Mesenchymal stem cell (in vitro differentiated cells and primary cell): ENCODE results near the gene COQ8A.

Experiments
- DNase-seq: peaks from one replicate; pipeline ENCODE4 v3.0.0-alpha.2; 2013
- H2AFZ ChIP-seq: one replicate; pipeline ENCODE4 v1.6.1; 2013; ENCODE audit warnings: low read depth, mild to moderate bottlenecking, control low read depth, inconsistent platforms, low read length, moderate library complexity
- H2AK5ac ChIP-seq: 2 replicates; pipeline ENCODE4 v1.6.1; 2013; ENCODE audit warnings: low read length, moderate library complexity, mild to moderate bottlenecking, inconsistent platforms; ENCODE audit not compliant: severe bottlenecking
- H2BK120ac ChIP-seq: one replicate; pipeline ENCODE4 v1.6.1; 2013; ENCODE audit warnings: low read depth, mild to moderate bottlenecking, inconsistent platforms, low read length, moderate library complexity
- H2BK12ac ChIP-seq, 2 experiments: one replicate each; pipeline ENCODE4 v1.6.1; 2013; ENCODE audit warnings: inconsistent platforms in 2 of 2, low read length in 2 of 2, mild to moderate bottlenecking in 2 of 2, moderate library complexity in 2 of 2, control low read depth in 1 of 2
- H2BK15ac ChIP-seq: one replicate; pipeline ENCODE4 v1.6.1; 2013; ENCODE audit warnings: mild to moderate bottlenecking, low read depth, inconsistent platforms; ENCODE audit not compliant: poor library complexity, severe bottlenecking
- H2BK5ac ChIP-seq: 2 replicates; pipeline ENCODE4 v1.6.1; 2013; ENCODE audit warnings: low read depth, mild to moderate bottlenecking, low read length, control low read depth, inconsistent platforms; ENCODE audit not compliant: poor library complexity, severe bottlenecking
- H3K14ac ChIP-seq, 2 experiments: one replicate each; pipeline ENCODE4 v1.6.1; 2013; ENCODE audit warnings: inconsistent platforms in 2 of 2, low read length in 2 of 2, control low read depth in 1 of 2, mild to moderate bottlenecking in 1 of 2, moderate library complexity in 1 of 2
- H3K18ac ChIP-seq, 2 experiments: one replicate each; pipeline ENCODE4 v1.6.1; 2013; ENCODE audit warnings: inconsistent platforms in 2 of 2, low read length in 2 of 2, control low read depth in 1 of 2, low read depth in 1 of 2, mild to moderate bottlenecking in 1 of 2
- H3K23ac ChIP-seq, 2 experiments: one replicate each; pipeline ENCODE4 v1.6.1; 2013; ENCODE audit warnings: inconsistent platforms in 2 of 2, low read length in 2 of 2, mild to moderate bottlenecking in 2 of 2, moderate library complexity in 2 of 2, control low read depth in 1 of 2
- H3K27ac ChIP-seq: 2 replicates; pipeline ENCODE4 v1.5.1; 2013; ENCODE audit warnings: mild to moderate bottlenecking, moderate library complexity, low read length, control low read depth, inconsistent platforms; ENCODE audit not compliant: poor library complexity, severe bottlenecking
- H3K27me3 ChIP-seq, 2 experiments: 2 replicates each; pipeline versions ENCODE4 v1.6.1 to v1.7.0; 2013; ENCODE audit warnings: low read length in 2 of 2, mild to moderate bottlenecking in 2 of 2, moderate library complexity in 2 of 2, control low read depth in 1 of 2, inconsistent platforms in 1 of 2; ENCODE audit not compliant: control insufficient read depth in 1 of 2, insufficient read depth in 1 of 2
- H3K36me3 ChIP-seq, 2 experiments: 2 replicates each; pipeline versions ENCODE4 v1.6.1 to v1.7.0; 2013; ENCODE audit warnings: low read length in 2 of 2, control low read depth in 1 of 2, inconsistent platforms in 1 of 2, low read depth in 1 of 2, mild to moderate bottlenecking in 1 of 2; ENCODE audit not compliant: insufficient read depth in 2 of 2, control insufficient read depth in 1 of 2
- H3K4ac ChIP-seq, 2 experiments: one replicate each; pipeline ENCODE4 v1.6.1; 2013; ENCODE audit warnings: inconsistent platforms in 2 of 2, low read length in 2 of 2, mild to moderate bottlenecking in 2 of 2, moderate library complexity in 2 of 2, control low read depth in 1 of 2, low read depth in 1 of 2
- H3K4me1 ChIP-seq: 2 replicates; pipeline ENCODE4 v1.6.1; 2013; ENCODE audit warnings: low read depth, low read length, control low read depth; ENCODE audit not compliant: control insufficient read depth, insufficient read depth
- H3K4me2 ChIP-seq: 2 replicates; pipeline ENCODE4 v1.6.1; 2013; ENCODE audit warnings: low read length, mild to moderate bottlenecking, inconsistent platforms; ENCODE audit not compliant: poor library complexity, severe bottlenecking
- H3K4me3 ChIP-seq, 2 experiments: 2 replicates each; pipeline versions ENCODE4 v1.5.1 to v1.7.0; 2013; ENCODE audit warnings: low read length in 2 of 2, mild to moderate bottlenecking in 2 of 2, control low read depth in 1 of 2, low read depth in 1 of 2; ENCODE audit not compliant: insufficient read depth in 1 of 2
- H3K79me1 ChIP-seq: replicated peaks from 2 replicates; pipeline ENCODE4 v1.6.1; 2013; ENCODE audit warnings: mild to moderate bottlenecking, control low read depth, low read length, inconsistent platforms; ENCODE audit not compliant: poor library complexity, severe bottlenecking
- H3K9ac ChIP-seq: 2 replicates; pipeline ENCODE4 v1.7.0; 2013; ENCODE audit warnings: mild to moderate bottlenecking, low read length, moderate library complexity
- H3K9me3 ChIP-seq: 2 replicates; pipeline ENCODE4 v1.7.0; 2013; ENCODE audit warnings: mild to moderate bottlenecking, low read length; ENCODE audit not compliant: control insufficient read depth
- H4K8ac ChIP-seq: one replicate; pipeline ENCODE4 v1.6.1; 2013; ENCODE audit warnings: inconsistent platforms, mild to moderate bottlenecking, low read length, moderate library complexity
- H4K91ac ChIP-seq: one replicate; pipeline ENCODE4 v1.6.1; 2013; ENCODE audit warnings: mild to moderate bottlenecking, low read length, inconsistent platforms
- WGBS: methylation state at CpG from one replicate; pipeline ENCODE4 v1.1.7; 2013; ENCODE audit warnings: mixed read lengths; 5-methylcytosine and 5-hydroxymethylcytosine counted together

Gene COQ8A

GRCh38 chr1:226903819-226904716 lies 36.0 kb upstream of the COQ8A start:
- Histone ChIP-seq H2AFZ (no peak overlapping the region), H2BK120ac (no peak overlapping the region), H2BK5ac (no peak overlapping the region), H3K4me2 (no peak overlapping the region), H3K4me3 (no peak overlapping the region), H3K4ac (no peak overlapping the region), H3K9ac (no peak overlapping the region), H3K9me3 (no peaks in the 10 kb centered on the region), H3K27ac (no peak overlapping the region), H3K4me1 (no peaks in the 10 kb centered on the region), H4K8ac (no peak overlapping the region), H3K27me3 (no peaks in the 10 kb centered on the region), H2BK15ac (no peak overlapping the region), H3K18ac (no peak overlapping the region), H4K91ac (no peak overlapping the region), H3K23ac (no peak overlapping the region), H2AK5ac (no peak overlapping the region), H2BK12ac (no peak overlapping the region), H3K36me3 (peaks cover 6 to 26% of the 10 kb centered on the region in 2 experiments), H3K14ac (no peak overlapping the region), H3K79me1 (no peaks in the 10 kb centered on the region)
- 88% methylated on average over 12 of the region's 12 CpGs for WGBS
- no peak for DNase-seq

GRCh38 chr1:226904772-226905171 lies 35.3 kb upstream of the COQ8A start:
- 87% methylated on average over 2 of the region's 3 CpGs for WGBS
- no peak overlapping the region for H2BK120ac ChIP-seq
- no peak overlapping the region for H2AFZ ChIP-seq
- no peaks in the 10 kb centered on the region for H3K9me3 ChIP-seq
- no peak overlapping the region for H2AK5ac ChIP-seq
- no peak overlapping the region for H2BK15ac ChIP-seq
- no peak overlapping the region for H3K4me3 ChIP-seq
- no peak overlapping the region for H2BK12ac ChIP-seq
- H3K4ac ChIP-seq, result no peak overlapping the region
- DNase-seq, result no peak
- H3K79me1 ChIP-seq, result no peaks in the 10 kb centered on the region
- no peaks in the 10 kb centered on the region for H3K4me1 ChIP-seq
- H3K4me2 ChIP-seq, result no peak overlapping the region
- H3K14ac ChIP-seq, result no peak overlapping the region
- no peak overlapping the region for H3K9ac ChIP-seq
- peaks cover 6 to 20% of the 10 kb centered on the region in 2 experiments for H3K36me3 ChIP-seq
- H4K91ac ChIP-seq, result no peak overlapping the region
- H2BK5ac ChIP-seq, result no peak overlapping the region
- no peak overlapping the region for H3K23ac ChIP-seq
- no peak overlapping the region for H3K18ac ChIP-seq
- no peaks in the 10 kb centered on the region for H3K27me3 ChIP-seq
- H4K8ac ChIP-seq, result no peak overlapping the region
- H3K27ac ChIP-seq, result no peak overlapping the region

GRCh38 chr1:226908419-226908818 lies 31.7 kb upstream of the COQ8A start:
- no peak overlapping the region for H3K23ac ChIP-seq
- H3K4ac ChIP-seq, result no peak overlapping the region
- H2BK120ac ChIP-seq, result no peak overlapping the region
- H3K79me1 ChIP-seq, result no peaks in the 10 kb centered on the region
- no peak overlapping the region for H3K9ac ChIP-seq
- no peak overlapping the region for H3K4me2 ChIP-seq
- no peak overlapping the region for H4K91ac ChIP-seq
- H2BK12ac ChIP-seq, result no peak overlapping the region
- H2BK15ac ChIP-seq, result no peak overlapping the region
- H3K4me1 ChIP-seq, result no peaks in the 10 kb centered on the region
- H3K27ac ChIP-seq, result no peak overlapping the region
- no peak overlapping the region for H3K14ac ChIP-seq
- 98% methylated on average over 10 of the region's 10 CpGs for WGBS
- no peak overlapping the region for H3K4me3 ChIP-seq
- no peaks in the 10 kb centered on the region for H3K9me3 ChIP-seq
- H2AFZ ChIP-seq, result no peak overlapping the region
- no peak overlapping the region for H2BK5ac ChIP-seq
- no peak overlapping the region for H4K8ac ChIP-seq
- peaks cover 0 to 10% of the 10 kb centered on the region in 2 experiments for H3K36me3 ChIP-seq
- no peaks in the 10 kb centered on the region for H3K27me3 ChIP-seq
- H3K18ac ChIP-seq, result no peak overlapping the region
- no peak for DNase-seq
- H2AK5ac ChIP-seq, result no peak overlapping the region

- Histone ChIP-seq H3K9me3 (no peaks in the 10 kb centered on the region), H3K4ac (no peak overlapping the region), H2BK15ac (no peak overlapping the region), H3K4me2 (no peak overlapping the region), H2AFZ (no peak overlapping the region), H4K91ac (no peak overlapping the region), H2BK5ac (no peak overlapping the region), H3K27ac (no peak overlapping the region), H4K8ac (no peak overlapping the region), H3K4me3 (no peak overlapping the region), H3K23ac (no peak overlapping the region), H2BK120ac (no peak overlapping the region), H3K14ac (no peak overlapping the region), H3K27me3 (no peaks in the 10 kb centered on the region), H3K18ac (no peak overlapping the region), H3K4me1 (no peaks in the 10 kb centered on the region), H3K9ac (no peak overlapping the region), H3K79me1 (no peaks in the 10 kb centered on the region), H3K36me3 (peaks cover 0 to 10% of the 10 kb centered on the region in 2 experiments), H2BK12ac (no peak overlapping the region), H2AK5ac (no peak overlapping the region)
- WGBS, result no CpG with 5 or more reads among the region's 1 CpG
- no peak for DNase-seq
Observed at GRCh38 chr1:226908913-226909312, 31.2 kb upstream of the COQ8A start.
